NCI-H2081 treated with DMSO at 0.1 percent for 48 hours (cell line): Measurements from ENCODE around the gene IRF8.

Experiments
- DNase-seq: peaks from one replicate; lab custom pipeline; 2025; lab: John Stamatoyannopoulos, UW

Gene IRF8

DNA sequence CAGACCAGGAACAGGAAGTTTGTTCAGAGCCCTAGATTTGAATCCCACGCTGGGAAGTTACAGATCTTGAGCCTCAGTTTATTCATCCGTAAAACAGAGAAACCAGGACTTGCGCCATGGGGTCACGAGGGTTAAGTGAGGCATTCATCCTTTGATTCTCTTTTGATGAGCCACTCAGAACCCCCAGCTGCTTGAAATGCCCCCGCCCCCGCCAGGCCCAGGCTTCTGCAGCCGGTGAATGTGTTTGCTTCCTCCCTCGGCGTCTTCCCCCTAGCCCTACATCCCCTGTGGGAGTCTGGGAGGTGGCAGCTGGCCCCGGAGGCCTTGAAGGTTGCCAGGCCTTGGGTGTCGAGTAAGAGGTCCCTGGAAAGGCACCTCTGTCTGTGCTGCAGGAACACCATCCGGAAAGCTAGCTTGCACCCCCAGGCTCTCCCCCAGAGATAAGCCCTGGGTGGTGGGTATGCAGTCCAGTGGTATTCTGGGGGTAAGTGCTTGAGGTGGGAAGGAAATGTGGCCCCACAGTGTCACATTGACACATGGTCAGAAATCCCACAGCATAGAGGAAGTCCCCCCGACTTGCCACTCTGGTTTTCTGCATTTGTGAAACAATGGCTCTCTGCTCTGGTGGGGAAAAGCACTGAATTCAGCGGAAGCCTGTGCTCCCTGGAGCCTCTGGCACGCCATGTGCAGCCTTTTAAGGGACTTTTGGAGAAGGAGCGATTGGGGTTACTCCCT is 14.9 kb downstream of the IRF8 start:
- DNase-seq = no peak

DNA sequence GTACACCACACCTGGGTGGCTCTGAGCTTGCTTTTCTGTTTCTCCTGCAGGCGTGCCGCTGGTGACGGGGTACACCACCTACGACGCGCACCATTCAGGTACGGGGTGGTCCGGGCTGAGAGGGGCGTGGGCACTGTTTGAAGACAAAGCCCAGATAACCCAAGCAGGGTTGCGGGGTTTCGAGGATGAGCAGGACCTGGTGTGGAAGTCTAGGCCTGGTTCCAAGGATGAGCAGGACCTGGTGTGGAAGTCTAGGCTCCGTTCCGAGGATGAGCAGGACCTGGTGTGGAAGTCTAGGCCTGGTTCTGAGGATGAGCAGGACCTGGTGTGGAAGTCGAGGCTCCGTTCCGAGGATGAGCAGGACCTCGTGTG is 15.4 kb downstream of the IRF8 start:
- no peak for DNase-seq

DNA sequence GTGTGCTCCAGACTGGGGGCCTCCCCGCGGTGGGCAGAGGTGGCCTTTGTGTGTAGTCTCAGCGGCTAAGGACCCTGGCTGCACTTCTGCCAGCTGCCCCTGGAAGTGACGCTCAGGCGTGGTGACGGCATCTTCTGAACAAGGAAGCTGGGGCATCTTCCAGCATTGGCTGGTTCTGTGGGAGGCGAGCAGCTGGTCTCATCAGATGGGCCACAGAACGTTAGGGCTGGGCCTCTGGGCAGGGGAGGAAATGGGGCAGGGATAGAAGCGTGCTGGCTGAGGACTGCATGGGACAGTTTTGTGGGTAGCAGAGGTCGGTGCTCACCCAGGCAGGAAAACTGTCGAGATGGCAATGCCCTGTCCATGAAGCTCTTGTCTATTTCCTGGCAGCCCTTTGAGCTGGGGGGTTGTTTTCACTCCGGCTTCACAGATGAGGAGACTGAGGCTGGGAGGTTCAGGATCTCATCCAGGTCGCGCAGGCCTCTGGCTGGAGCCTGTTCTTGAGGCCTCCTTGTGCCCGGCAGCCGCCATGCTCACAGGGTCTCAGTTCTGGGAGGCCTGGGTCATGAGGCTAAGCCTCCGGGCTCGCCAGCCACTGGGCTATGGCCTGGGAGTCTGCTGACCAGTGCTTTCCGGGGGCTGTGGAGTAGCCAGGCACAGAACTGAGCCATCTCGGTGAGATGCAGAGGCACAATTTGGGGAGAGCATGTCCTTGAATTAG is 16.3 kb downstream of the IRF8 start:
- no peak for DNase-seq

DNA sequence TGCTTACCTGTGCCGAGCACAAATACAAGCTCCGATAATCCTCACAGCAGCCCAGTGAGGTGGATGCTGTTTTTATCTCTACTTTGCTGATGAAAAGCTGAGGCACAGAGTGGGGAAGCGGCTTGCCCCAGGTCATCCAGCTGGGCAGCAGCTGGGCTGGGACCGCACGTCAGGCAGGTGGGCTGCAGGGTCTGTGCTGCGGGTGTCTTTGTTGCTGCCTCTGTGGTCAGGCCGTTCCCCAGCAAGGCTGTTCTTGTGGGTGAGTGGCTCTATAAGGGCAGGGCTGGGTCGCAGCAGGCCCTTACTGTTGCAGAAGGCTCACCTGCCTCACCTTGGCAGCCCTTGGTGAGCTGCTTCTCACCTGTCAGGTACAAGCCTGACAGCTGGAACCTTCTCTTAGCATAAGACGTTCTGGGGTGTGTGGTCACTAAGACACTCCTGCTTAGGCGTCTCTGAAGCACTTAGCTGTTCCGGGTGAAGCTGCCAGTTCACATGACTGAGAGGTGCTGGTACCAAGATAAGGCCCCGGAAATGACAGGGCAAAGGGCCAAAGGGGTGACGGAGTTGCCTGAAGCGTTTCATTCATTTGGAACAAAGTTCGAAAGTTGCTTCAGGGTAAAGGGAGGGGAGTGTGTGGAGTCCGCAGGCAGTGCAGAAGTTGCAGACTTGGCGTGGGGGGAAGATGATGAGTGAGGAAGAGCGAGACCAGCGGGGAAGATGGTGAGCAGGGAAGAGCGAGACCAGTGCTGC is 17.4 kb downstream of the IRF8 start:
- no peak for DNase-seq

DNA sequence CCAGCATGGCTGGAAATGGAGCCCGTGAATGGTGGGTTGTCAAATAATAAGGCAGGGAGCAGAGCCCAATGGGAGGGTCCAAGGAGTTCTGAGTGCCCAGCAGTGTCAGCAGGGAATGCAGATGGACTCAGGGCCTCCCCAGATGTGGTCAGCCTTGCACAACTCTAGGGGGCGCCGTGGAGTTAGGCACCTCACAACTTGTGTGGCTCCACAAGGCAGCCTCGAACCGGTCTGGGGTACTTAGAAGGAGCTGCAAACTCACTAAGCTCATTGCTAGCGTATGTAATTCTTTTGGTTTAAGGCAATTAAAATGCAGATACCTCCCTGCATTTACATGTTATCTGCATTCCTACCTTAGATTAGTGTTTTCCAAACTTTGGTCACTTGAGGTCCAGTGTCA is 18.1 kb downstream of the IRF8 start:
- no peak for DNase-seq

DNA sequence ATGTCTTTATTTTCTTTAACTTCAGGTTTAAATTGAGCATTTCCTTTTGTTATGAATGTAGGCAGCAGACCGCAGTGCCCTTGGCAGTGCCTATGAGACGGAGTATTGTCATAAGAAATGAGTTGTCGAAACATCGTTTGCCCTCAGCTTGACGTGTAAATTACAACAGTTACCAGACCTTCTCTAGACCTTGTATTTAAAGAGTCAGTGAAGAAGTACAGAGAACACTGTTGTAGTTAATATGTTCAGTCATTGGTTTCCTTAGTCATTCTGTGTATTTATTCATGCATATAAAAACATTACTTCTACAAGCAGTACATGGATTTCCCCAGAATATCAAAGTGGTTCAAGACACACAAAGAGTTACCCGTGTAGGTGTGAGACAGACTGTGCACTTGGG is 19.0 kb downstream of the IRF8 start:
- DNase-seq = no peak

DNA sequence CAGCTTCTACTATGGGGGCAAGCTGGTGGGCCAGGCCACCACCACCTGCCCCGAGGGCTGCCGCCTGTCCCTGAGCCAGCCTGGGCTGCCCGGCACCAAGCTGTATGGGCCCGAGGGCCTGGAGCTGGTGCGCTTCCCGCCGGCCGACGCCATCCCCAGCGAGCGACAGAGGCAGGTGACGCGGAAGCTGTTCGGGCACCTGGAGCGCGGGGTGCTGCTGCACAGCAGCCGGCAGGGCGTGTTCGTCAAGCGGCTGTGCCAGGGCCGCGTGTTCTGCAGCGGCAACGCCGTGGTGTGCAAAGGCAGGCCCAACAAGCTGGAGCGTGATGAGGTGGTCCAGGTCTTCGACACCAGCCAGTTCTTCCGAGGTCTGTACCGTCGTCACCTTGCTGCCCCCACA is 19.5 kb downstream of the IRF8 start:
- no peak for DNase-seq

DNA sequence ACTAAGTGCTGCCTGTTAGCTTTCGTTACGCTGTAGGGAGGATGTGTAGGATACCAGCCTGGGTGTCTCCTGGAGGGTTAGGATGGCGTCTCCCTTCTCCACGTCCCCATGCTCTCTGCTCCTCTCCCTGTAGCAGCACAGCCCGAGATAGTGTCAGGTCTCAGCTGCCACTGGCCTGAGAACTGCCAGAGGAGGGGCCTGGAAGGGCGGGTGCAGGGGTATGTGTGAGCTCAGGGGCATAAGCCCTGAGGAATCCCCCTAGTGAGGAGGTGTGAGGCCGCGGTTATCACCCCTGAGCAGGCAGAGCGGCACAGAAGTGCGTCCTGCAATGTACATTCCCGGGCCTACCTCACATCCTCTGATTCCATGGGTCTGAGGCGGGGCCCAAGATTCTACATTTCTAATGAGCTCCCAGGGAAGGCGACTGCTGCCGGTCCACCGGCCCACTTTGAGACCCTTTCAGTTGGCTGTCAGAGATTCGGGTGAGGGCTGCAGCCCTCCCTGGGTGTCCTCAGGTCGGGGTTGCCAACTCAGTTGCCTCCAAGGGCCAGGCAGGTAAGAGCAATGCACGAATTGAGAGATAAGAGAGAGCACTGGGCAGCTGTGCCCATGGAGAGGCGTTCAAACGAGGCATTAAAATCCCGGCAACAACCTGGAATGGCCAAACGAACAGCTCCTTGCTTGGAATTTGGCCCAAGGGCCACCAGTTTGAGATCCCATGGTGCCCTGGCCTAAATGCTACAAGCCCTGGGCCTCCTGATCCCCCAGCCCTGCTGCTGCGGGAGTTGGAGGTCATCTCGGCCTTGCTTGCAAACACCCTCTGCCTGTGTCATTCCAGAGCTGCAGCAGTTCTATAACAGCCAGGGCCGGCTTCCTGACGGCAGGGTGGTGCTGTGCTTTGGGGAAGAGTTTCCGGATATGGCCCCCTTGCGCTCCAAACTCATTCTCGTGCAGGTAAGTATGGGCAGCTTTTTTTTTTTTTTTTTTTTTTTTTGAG is 20.6 kb downstream of the IRF8 start:
- DNase-seq = no peak

DNA sequence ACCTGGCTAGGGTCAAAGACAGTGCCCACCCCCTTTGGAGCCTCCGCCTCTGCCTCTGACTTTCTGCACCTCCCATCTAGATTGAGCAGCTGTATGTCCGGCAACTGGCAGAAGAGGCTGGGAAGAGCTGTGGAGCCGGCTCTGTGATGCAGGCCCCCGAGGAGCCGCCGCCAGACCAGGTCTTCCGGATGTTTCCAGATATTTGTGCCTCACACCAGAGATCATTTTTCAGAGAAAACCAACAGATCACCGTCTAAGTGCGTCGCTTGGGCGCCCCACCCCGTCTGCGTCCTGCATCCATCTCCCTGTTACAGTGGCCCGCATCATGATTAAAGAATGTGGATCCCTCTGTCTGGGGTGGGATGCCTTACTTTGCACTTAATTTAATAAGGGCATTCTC is 22.1 kb downstream of the IRF8 start:
- DNase-seq = no peak

DNA sequence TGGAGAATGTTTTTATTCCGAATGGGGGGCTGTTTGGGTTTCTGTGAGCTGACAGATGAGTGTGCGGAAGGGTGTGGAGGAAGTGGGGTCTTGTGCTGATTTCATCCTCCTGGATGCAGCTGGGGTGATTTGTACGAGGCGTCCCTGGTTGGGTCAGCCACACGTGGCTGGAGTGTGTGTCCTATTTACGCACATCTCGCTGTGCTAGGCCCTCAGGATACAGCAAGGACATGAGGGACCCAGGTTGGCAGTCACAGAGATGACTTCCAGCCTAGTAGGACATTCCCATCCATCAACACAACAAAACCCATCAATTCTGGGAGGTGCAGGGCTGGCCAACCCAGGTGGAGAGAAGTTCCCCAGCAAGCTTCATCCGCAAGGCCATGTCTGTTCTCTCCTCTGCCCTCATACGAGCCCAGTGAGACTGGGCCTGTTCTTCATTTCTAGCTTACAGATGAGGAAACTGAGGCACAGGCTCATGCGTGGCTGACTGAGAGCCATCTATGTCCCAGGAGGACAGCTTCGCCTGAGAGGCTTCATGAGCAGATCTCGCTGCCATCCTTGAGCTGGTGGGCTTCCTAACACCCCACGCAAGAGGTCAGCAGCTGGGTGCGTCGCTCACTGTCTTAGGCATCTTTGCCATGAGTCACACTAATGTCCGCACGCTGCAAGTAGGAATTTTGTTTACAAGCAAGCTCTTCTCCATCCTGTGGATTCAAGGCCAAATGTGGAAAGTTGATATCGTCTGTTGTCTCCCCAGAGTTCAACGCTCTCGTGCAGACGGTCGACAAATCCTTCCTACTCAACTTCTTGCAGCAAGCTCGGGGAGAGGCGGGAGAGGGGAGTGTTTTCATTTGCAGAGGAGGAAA is 24.4 kb downstream of the IRF8 start:
- DNase-seq = no peak

DNA sequence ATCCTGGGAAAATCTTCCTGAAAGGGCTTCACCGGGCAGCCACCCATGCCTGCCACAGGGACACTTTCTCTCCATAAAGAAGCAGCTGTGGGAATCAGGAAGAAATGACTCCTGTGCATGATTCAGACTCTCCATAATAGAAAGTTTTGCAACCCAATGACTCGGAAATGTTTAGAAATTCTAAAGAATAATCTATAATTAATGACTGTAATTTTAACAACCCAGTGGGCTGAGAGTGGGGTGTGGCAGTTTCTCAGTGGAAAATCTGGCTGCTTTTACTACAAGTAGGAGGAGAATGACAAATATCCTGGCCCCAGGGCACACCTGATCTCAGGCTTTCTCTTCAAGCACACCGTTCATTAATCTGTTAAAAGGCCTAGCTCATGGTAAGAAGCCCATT is 25.7 kb downstream of the IRF8 start:
- no peak for DNase-seq

DNA sequence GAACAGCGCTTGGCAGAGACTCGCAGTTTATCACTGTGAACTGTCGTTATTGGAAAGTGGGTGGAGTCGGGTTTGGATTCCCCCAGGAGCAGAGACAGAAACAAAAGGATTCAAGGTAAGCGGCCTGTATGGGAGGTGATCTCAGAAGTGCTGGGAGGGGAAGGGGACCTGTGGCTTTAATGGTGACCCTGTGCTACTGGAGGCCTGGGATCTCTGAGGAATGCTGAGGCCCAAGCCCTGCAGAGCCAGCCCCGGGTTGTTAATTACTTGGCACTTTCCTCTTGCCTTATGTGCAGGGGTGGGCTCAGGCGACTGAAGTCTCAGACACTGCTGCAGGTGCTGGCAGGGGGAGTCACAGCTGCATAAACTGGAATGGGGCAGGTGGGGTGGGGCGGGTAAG is 27.4 kb downstream of the IRF8 start:
- no peak for DNase-seq

DNA sequence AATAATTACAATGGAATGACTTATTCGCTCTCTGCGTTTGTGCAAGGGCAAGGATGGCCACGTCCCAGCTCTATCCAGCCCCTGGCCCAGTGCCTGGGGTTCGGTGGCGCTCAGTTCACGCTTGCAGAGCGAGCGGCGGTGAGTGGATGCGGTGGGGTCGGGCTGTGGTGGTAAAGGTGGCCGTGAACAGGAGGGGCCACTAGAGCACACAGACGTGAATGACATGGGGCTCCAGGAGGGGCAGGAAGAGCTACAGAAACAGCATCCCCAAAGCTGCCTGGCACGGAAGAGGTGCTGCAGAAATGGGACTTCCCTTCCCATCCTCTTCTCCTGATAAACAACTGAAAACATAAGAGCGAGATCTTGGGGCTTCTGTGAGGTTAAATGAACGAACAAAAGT is 28.4 kb downstream of the IRF8 start:
- no peak for DNase-seq

DNA sequence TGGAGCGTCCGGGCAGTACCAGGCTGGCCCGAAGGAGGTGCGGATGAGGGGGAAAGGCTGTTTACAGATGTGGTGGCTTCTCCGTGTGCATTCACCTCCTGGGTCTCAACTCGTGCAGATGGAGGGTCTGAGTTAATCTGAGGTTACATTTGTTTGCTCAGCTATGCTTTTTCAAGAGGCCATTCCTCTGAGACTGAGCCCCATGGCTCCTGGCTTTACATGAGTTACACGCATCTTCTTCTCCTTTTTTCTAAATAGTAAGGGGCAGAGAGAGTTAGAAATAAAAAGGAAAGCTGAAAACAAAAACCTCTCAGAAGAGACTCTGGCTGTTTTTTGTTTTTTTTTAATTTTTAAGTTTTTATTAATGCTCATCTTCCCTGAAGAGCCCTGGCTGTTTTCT is 29.0 kb downstream of the IRF8 start:
- no peak for DNase-seq

DNA sequence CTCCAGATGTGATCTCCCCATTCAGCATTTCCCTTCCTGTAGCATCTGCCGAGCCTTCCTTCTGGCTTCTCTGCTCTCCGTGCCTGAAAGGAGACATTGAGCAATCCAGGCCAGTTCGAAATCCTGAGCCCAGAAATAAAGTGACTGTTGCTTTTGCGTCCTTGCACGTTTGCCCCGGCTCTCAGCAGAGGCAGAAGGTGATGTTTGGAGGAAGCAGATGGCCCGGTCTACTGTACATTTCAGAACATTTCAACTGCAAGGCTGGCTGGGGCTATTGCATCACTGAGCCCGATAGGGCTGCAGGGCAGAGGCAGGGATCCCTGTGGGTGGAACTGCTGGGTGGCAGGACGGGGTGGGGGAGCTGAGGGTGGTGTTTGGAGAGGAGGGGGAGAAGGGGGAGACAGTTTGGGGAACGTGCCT is 29.4 kb downstream of the IRF8 start:
- no peak for DNase-seq

DNA sequence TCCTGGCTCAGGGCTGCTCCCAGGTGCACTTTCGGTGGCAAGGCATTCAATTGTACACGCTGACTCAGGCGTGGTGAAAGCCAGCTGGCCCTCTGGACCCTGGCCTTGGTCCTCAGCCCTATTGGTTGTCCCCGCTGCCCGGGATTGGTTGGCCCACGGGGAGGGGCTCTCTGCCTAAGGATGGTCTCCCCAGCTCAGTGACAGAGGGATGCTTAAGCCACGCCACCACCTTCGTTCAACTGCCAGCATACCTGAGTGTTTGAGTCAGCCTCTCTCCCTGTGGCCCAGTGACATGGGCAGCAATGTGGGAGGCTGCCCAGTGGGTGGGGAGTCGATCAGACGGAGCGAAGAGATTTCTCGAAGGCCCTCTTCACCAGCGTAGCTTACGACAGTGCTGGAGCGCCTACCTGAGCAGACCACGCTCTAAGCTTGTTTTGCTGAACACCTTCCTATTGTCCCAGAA is 30.3 kb downstream of the IRF8 start:
- no peak for DNase-seq

DNA sequence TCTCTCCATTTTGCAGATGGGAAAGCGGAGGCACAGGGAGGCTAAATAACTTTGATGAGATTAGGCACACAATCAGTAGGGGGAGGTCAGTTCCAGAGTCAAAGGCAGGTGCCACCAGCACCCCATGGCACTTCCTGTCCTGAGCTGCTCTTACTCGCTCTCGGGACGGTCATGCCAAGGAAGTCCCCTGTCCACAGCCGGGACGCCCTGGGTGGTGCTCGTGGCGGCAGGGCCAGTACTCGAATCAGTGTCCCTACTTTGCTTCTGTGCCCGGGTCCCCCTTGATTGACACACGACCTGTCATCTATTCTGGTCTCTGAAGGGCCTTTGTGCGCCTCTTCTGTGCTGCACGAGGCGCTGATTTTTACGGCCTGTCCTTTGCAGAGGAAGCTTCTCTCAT is 31.3 kb downstream of the IRF8 start:
- DNase-seq = no peak

DNA sequence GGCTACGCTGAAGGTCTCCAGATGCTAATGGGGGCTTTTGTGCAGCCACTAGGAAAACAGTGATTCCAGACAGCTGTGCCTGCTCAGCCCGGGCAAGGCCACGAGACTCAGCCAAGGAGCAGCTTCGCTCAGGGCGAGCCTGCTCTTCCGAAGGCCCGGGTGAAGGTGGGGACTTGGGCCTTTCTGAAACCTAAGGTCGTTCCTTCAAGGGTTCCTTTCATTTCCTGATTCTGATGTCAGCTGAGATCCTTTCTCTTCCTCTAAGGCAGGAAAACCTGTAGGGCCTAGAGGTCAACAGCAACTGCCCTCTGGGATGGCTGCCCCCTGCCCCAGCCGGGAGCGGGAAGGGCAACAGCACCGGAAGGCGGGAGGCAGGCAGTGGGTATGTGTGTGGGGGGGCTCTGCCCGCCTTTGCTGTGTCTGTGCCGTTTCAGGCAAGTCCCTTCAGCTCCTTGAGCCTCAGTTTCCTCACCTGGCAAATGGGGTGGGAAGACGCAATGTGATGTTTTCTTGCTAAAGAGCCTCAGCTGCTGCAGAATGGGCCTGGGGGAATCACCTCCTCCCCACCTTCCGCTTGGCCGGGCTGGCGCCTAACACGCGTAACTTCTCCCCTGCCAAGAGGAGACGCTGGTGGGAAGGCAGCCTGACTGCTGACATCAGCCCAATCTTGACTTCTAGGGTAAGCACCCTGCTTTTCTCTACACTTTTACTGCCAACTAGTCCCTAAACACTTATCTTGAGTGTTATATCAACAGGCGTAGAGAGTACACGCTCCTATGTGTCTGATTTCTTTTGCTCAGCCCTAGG is 32.8 kb downstream of the IRF8 start:
- no peak for DNase-seq

DNA sequence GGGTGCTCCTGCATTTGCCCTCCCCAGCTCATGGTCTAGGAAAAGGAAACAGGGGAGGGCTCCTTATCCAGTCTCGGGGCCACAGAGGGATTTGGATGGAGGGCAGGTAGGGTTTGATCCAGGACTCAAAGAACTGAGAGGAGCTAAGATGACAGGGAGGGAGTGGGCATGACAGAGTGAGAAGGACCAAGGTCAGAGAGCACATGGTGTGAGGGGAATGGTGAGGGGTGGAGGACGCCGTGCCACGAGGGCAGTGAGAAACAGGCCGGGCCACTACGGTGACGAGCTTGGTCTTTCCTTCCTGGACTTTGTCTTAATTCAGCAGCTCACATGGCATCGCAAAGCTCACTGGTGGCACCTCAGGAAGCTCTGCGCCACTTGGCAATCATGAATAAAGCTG is 35.2 kb downstream of the IRF8 start:
- DNase-seq = no peak

DNA sequence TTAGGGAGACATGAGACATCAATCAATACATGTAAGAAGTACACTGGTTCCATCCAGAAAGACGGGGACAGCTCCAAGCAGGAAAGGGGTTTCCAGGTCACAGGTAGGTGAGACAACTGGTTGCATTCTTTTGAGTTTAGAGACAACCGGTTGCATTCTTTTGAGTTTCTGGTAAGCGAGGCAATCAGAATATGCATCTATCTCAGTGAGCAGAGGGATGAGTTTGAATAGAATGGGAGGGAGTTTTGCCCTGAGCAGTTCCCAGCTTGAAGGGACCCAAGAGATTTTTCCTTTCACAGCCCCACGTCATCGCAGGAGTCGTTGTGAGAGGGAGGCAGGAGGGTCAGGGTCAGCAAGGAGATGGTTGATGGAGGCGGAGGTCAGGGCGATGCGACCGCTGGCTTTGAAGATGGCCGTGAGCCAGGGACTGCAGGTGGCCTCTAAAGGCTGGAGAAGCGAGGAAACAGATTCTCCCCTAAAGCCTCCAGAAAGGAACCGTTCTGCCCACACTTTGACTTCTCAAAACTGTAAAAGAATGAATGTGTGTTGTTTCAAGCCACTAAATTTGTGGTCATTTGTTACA is 36.5 kb downstream of the IRF8 start:
- no peak for DNase-seq
